ENCODE measurements around the gene LMO1. TPM values are rescaled to one million over a fixed set of nuclear protein-coding genes. Genes with fewer than 3 reads are reported as not detected.

Gene LMO1
- total RNA-seq, 1 experiment from 2014 or later: not detected

- H3K4me1 Mint-ChIP-seq (ENCODE audit: insufficient read depth, unreplicated experiment): peaks cover 20% of the 10 kb centered on the region
- no peaks in the 10 kb centered on the region for H3K9me3 Mint-ChIP-seq (ENCODE audit: unreplicated experiment)
- H3K36me3 Mint-ChIP-seq (ENCODE audit: insufficient read depth, unreplicated experiment): no peaks in the 10 kb centered on the region
- H3K27ac Mint-ChIP-seq (ENCODE audit: low read depth, unreplicated experiment): no peak overlapping the region
- POLR2A ChIA-PET: interaction anchor here (0.5 to 2.7 kb wide), 8 partner anchors 11 to 340 kb away, joined by 3 to 12 read pairs (median 4); no protein-coding TSS in a partner anchor
- CTCF ChIA-PET: interaction anchor here (0.6 to 19.3 kb wide), 19 partner anchors 8 to 374 kb away, joined by 3 to 398 read pairs (median 5); partner anchors contain the start of gene LMO1
- intact Hi-C loops (cut with micrococcal nuclease): loop anchor here (1.0 to 10.0 kb wide), 3 partner anchors 36 to 727 kb away; partner anchors contain the start of gene LMO1
- TF ChIP-seq, protein P1, sequence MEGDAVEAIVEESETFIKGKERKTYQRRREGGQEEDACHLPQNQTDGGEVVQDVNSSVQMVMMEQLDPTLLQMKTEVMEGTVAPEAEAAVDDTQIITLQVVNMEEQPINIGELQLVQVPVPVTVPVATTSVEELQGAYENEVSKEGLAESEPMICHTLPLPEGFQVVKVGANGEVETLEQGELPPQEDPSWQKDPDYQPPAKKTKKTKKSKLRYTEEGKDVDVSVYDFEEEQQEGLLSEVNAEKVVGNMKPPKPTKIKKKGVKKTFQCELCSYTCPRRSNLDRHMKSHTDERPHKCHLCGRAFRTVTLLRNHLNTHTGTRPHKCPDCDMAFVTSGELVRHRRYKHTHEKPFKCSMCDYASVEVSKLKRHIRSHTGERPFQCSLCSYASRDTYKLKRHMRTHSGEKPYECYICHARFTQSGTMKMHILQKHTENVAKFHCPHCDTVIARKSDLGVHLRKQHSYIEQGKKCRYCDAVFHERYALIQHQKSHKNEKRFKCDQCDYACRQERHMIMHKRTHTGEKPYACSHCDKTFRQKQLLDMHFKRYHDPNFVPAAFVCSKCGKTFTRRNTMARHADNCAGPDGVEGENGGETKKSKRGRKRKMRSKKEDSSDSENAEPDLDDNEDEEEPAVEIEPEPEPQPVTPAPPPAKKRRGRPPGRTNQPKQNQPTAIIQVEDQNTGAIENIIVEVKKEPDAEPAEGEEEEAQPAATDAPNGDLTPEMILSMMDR (IDR thresholded peaks at IDR 0.05; ENCODE audit: unreplicated experiment): no peak
- H3K4me3 Mint-ChIP-seq (ENCODE audit: unreplicated experiment): no peak overlapping the region
- H3K27me3 Mint-ChIP-seq (ENCODE audit: insufficient read depth, unreplicated experiment): no peaks in the 10 kb centered on the region
- DNase-seq (ENCODE audit: unreplicated experiment): peak; percentile 75
- no TSS peak for BruUV-seq (replicated peaks)
These were observed 36.2 kb downstream of the LMO1 start for GRCh38 chr11:8227156-8228152.

- Mint-ChIP-seq H3K4me3 (ENCODE audit: unreplicated experiment) (no peak overlapping the region), H3K36me3 (ENCODE audit: insufficient read depth, unreplicated experiment) (no peaks in the 10 kb centered on the region), H3K4me1 (ENCODE audit: insufficient read depth, unreplicated experiment) (peaks cover 20% of the 10 kb centered on the region), H3K9me3 (ENCODE audit: unreplicated experiment) (no peaks in the 10 kb centered on the region), H3K27ac (ENCODE audit: low read depth, unreplicated experiment) (no peak overlapping the region), H3K27me3 (ENCODE audit: insufficient read depth, unreplicated experiment) (no peaks in the 10 kb centered on the region)
- no TSS peak for BruUV-seq (replicated peaks)
- intact Hi-C loops (cut with micrococcal nuclease): loop anchor here (1.0 to 10.0 kb wide), 5 partner anchors 34 to 729 kb away; no protein-coding TSS in a partner anchor
- CTCF ChIA-PET: interaction anchor here (1.6 to 19.3 kb wide), 5 partner anchors 21 to 342 kb away, joined by 3 to 398 read pairs (median 24); partner anchors contain the start of gene LMO1
- POLR2A ChIA-PET: no interaction called here
- peak; percentile 63 for DNase-seq (ENCODE audit: unreplicated experiment)
- TF ChIP-seq, protein P1 (IDR thresholded peaks at IDR 0.05; ENCODE audit: unreplicated experiment): peak; percentile 94
These were observed 38.1 kb downstream of the LMO1 start for GRCh38 chr11:8225589-8226036.

DNA sequence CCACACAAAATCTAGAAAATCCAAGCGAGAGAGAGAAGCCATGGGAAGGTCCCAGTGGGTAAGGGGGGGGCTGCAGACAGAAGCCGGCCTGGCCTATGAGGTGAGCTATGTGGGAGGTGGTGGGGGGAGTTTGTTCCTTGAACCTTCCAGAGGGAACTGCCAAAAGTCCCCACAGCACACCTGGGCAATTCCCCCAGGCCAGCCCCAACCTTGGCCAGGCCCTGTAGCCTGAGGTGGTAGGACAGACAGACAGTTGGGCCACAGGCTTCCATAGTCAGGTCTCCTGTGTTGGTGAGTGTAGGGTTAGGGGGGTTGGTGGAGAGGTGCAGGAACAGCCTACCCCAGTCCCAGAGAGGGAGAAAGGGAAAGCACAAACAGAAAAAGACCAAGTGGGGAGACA, 39.0 kb downstream of the LMO1 start:
- ChIA-PET CTCF (interaction anchor here (0.6 to 19.3 kb wide), 15 partner anchors 18 to 739 kb away, joined by 3 to 398 read pairs (median 4); partner anchors contain the start of gene LMO1), POLR2A (no interaction called here)
- TF ChIP-seq, protein P1 (IDR thresholded peaks at IDR 0.05; ENCODE audit: unreplicated experiment): no peak
- H3K9me3 Mint-ChIP-seq (ENCODE audit: unreplicated experiment): no peaks in the 10 kb centered on the region
- peaks cover 7% of the 10 kb centered on the region for H3K36me3 Mint-ChIP-seq (ENCODE audit: insufficient read depth, unreplicated experiment)
- H3K4me1 Mint-ChIP-seq (ENCODE audit: insufficient read depth, unreplicated experiment): peaks cover 17% of the 10 kb centered on the region
- no peaks in the 10 kb centered on the region for H3K27me3 Mint-ChIP-seq (ENCODE audit: insufficient read depth, unreplicated experiment)
- no peak overlapping the region for H3K4me3 Mint-ChIP-seq (ENCODE audit: unreplicated experiment)
- intact Hi-C loops (cut with micrococcal nuclease): loop anchor here (1.0 to 10.0 kb wide), 5 partner anchors 35 to 730 kb away; no protein-coding TSS in a partner anchor
- DNase-seq (ENCODE audit: unreplicated experiment): no peak
- BruUV-seq (replicated peaks): no TSS peak
- no peak overlapping the region for H3K27ac Mint-ChIP-seq (ENCODE audit: low read depth, unreplicated experiment)

GRCh38 chr11:8224161-8224591, 39.5 kb downstream of the LMO1 start:
- intact Hi-C loops (cut with micrococcal nuclease): loop anchor here (10.0 kb wide), 1 partner anchor 731 kb away; no protein-coding TSS in a partner anchor
- Mint-ChIP-seq H3K27ac (ENCODE audit: low read depth, unreplicated experiment) (no peak overlapping the region), H3K4me1 (ENCODE audit: insufficient read depth, unreplicated experiment) (peaks cover 11% of the 10 kb centered on the region), H3K36me3 (ENCODE audit: insufficient read depth, unreplicated experiment) (peaks cover 7% of the 10 kb centered on the region), H3K4me3 (ENCODE audit: unreplicated experiment) (no peak overlapping the region), H3K27me3 (ENCODE audit: insufficient read depth, unreplicated experiment) (no peaks in the 10 kb centered on the region), H3K9me3 (ENCODE audit: unreplicated experiment) (no peaks in the 10 kb centered on the region)
- BruUV-seq (replicated peaks): no TSS peak
- POLR2A ChIA-PET: no interaction called here
- CTCF ChIA-PET: interaction anchor here (0.6 to 19.3 kb wide), 14 partner anchors 17 to 737 kb away, joined by 3 to 398 read pairs (median 4); partner anchors contain the start of gene LMO1
- no peak for DNase-seq (ENCODE audit: unreplicated experiment)
- TF ChIP-seq, protein P1 (IDR thresholded peaks at IDR 0.05; ENCODE audit: unreplicated experiment): no peak
